GM12872 (cell line): Measurements from ENCODE around the gene PPP2R5E.

Experiments used
- CTCF ChIP-seq: IDR thresholded peaks from 3 replicates; pipeline ENCODE4 v1.5.1; 2011; ENCODE audit warnings: low read depth, mild to moderate bottlenecking, low read length, moderate library complexity; ENCODE audit not compliant: insufficient read depth

The PPP2R5E gene

GRCh38 chr14:63436286-63437098 lies 106.7 kb downstream of the PPP2R5E start:
- TF ChIP-seq CTCF = no peak

GRCh38 chr14:63435838-63436237 lies 107.3 kb downstream of the PPP2R5E start:
- no peak for TF ChIP-seq CTCF

- TF ChIP-seq CTCF = no peak
These were observed 108.0 kb downstream of the PPP2R5E start for GRCh38 chr14:63435204-63435603.

- no peak for TF ChIP-seq CTCF
These were observed 110.2 kb downstream of the PPP2R5E start for GRCh38 chr14:63432888-63433552.

- TF ChIP-seq CTCF = no peak
These were observed 110.9 kb downstream of the PPP2R5E start for GRCh38 chr14:63432228-63432627.

- no peak for TF ChIP-seq CTCF
These were observed 111.7 kb downstream of the PPP2R5E start for GRCh38 chr14:63431466-63431865.

GRCh38 chr14:63428486-63428885 lies 114.7 kb downstream of the PPP2R5E start:
- TF ChIP-seq CTCF = no peak
